Breast epithelium (tissue), 3 donors: ENCODE data around the gene AHSG.

Experiments used
- CTCF ChIP-seq, 3 donors: fragments of 450-650 bp; IDR thresholded peaks; one replicate each; pipeline ENCODE4 v1.5.1; 2016 to 2017; ENCODE audit warnings: antibody characterized with exemption in 3 of 3, mild to moderate bottlenecking in 3 of 3, moderate library complexity in 3 of 3
- POLR2A ChIP-seq: fragments of 450-650 bp; IDR thresholded peaks from one replicate; pipeline ENCODE4 v1.6.1; 2016; ENCODE audit warnings: antibody characterized with exemption, mild to moderate bottlenecking, moderate library complexity

DNA sequence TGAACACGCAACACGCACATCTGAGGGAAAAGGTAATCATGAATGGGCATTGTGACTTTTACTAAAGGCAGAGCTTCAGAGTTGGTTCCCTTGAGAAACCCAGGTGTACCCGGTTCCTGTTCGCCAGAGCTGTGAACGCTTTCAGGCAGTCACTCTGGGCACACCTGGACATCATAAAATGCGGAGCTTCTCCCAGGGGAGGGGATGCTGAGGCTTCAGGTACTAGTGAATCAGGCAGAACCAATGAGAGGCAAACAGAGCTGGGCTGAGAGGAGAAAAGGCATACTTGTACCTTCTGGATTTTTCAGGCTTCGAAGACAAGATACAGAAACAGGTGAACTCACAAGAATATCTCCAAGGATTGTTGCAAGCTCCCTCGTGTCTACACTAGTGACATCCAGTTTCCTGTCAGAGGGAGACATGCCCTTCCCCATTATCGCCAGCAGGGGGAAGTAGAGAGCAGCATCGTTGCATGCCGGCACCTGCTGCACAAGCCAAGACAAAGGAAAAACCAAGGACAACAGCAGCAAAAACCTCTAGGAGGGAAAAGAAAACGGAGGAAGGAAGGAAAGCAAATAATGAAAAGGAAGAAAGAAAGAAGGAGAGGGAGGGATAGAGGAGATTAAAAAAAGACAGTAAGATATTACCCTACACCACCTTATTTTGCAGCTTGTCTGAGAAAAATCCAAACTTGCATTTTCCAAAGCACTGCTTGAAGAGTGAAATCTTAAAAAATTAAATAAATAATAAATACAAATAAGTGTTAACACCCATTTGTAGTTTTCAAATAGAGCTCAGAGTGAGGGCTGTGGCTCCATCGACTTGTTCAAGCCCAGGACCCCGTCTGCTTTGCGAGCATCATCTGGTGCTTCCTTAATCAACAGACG, 2.0 kb downstream of the AHSG start:
- TF ChIP-seq POLR2A: no peak
- peak; percentile 87 to 96 (median 87) for TF ChIP-seq CTCF (IDR thresholded peaks at IDR 0.05)
